GM18907 (cell line): ENCODE measurements around the gene COX8A.

Experiments used
- ATAC-seq: cut with Tn5 transposase; IDR thresholded peaks from one replicate; pipeline ENCODE4 v1.9.1; 2021; ENCODE audit warnings: mild to moderate bottlenecking, moderate library complexity; ENCODE audit not compliant: unreplicated experiment

The COX8A gene

GRCh38 chr11:64019106-64020037 lies 45.0 kb downstream of the COX8A start:
- ATAC-seq, result no peak

- no peak for ATAC-seq
Measured at GRCh38 chr11:64020976-64021756, 46.7 kb downstream of the COX8A start.

GRCh38 chr11:64021757-64022093 lies 47.3 kb downstream of the COX8A start:
- no peak for ATAC-seq

GRCh38 chr11:64022125-64022784 lies 47.8 kb downstream of the COX8A start:
- no peak for ATAC-seq

- no peak for ATAC-seq
Measured at GRCh38 chr11:64023712-64024710, 49.6 kb downstream of the COX8A start.

GRCh38 chr11:64025205-64025604 lies 50.8 kb downstream of the COX8A start:
- no peak for ATAC-seq
